ENCODE results near the gene CUZD1. TPM values are rescaled to one million over a fixed set of nuclear protein-coding genes. Genes with fewer than 3 reads are reported as not detected.

Gene CUZD1
- polyA plus RNA-seq, 1 donor from 2014 or later: not detected

GRCh38 chr10:122849090-122849489 is 3.4 kb upstream of the CUZD1 start:
- Histone ChIP-seq H3K27ac (ENCODE audit: low read length) (no peak overlapping the region), H3K9me2 (ENCODE audit: insufficient read depth, low read length) (no peaks in the 10 kb centered on the region), H3K27me3 (ENCODE audit: insufficient read depth, low read depth, low read length) (no peaks in the 10 kb centered on the region), H3K9me3 (ENCODE audit: low read length) (no peaks in the 10 kb centered on the region), H3K36me3 (ENCODE audit: insufficient read depth, low read length) (no peaks in the 10 kb centered on the region), H3K79me2 (replicated peaks; ENCODE audit: insufficient read depth, low read length) (no peaks in the 10 kb centered on the region), H3K4me2 (ENCODE audit: low read length) (no peak overlapping the region), H3K4me3 (ENCODE audit: low read length) (no peak overlapping the region), H4K20me1 (ENCODE audit: insufficient read depth) (no peaks in the 10 kb centered on the region), H3K9ac (ENCODE audit: low read length) (no peak overlapping the region), H3F3A (ENCODE audit: insufficient read depth, low read length, poor library complexity, severe bottlenecking) (no peaks in the 10 kb centered on the region), H2AFZ (ENCODE audit: low read depth, low read length) (no peak overlapping the region)
- TF ChIP-seq CTCF (IDR thresholded peaks at IDR 0.05; ENCODE audit: poor library complexity, severe bottlenecking) (no peak), REST (IDR thresholded peaks at IDR 0.05; ENCODE audit: borderline replicate concordance) (no peak), TAF1 (IDR thresholded peaks at IDR 0.05; ENCODE audit: low read depth) (no peak), EZH2 (IDR thresholded peaks at IDR 0.05; ENCODE audit: borderline replicate concordance, insufficient read depth, low read length, poor library complexity, severe bottlenecking) (no peak), MXI1 (conservative IDR thresholded peaks at IDR 0.05; ENCODE audit: poor library complexity, severe bottlenecking) (no peak), POLR2AphosphoS5 (IDR thresholded peaks at IDR 0.05) (no peak), EP300 (conservative IDR thresholded peaks at IDR 0.05; ENCODE audit: poor library complexity, severe bottlenecking) (no peak), SMC3 (conservative IDR thresholded peaks at IDR 0.05; ENCODE audit: poor library complexity) (no peak), RAD21 (conservative IDR thresholded peaks at IDR 0.05) (no peak)

GRCh38 chr10:122847782-122848604 is 2.3 kb upstream of the CUZD1 start:
- no peak overlapping the region for H2AFZ ChIP-seq (ENCODE audit: low read depth, low read length)
- no peaks in the 10 kb centered on the region for H3K27me3 ChIP-seq (ENCODE audit: insufficient read depth, low read depth, low read length)
- H4K20me1 ChIP-seq (ENCODE audit: insufficient read depth): no peaks in the 10 kb centered on the region
- H3K9me3 ChIP-seq (ENCODE audit: low read length): peaks cover under 1% of the 10 kb centered on the region
- no peak overlapping the region for H3K27ac ChIP-seq (ENCODE audit: low read length)
- H3K9me2 ChIP-seq (ENCODE audit: insufficient read depth, low read length): no peaks in the 10 kb centered on the region
- H3F3A ChIP-seq (ENCODE audit: insufficient read depth, low read length, poor library complexity, severe bottlenecking): no peaks in the 10 kb centered on the region
- H3K4me2 ChIP-seq (ENCODE audit: low read length): no peak overlapping the region
- no peak overlapping the region for H3K4me3 ChIP-seq (ENCODE audit: low read length)
- TF ChIP-seq TAF1 (IDR thresholded peaks at IDR 0.05; ENCODE audit: low read depth) (no peak), EZH2 (IDR thresholded peaks at IDR 0.05; ENCODE audit: borderline replicate concordance, insufficient read depth, low read length, poor library complexity, severe bottlenecking) (no peak), RAD21 (conservative IDR thresholded peaks at IDR 0.05) (no peak), CTCF (IDR thresholded peaks at IDR 0.05; ENCODE audit: poor library complexity, severe bottlenecking) (no peak), SMC3 (conservative IDR thresholded peaks at IDR 0.05; ENCODE audit: poor library complexity) (no peak), MXI1 (conservative IDR thresholded peaks at IDR 0.05; ENCODE audit: poor library complexity, severe bottlenecking) (no peak), REST (IDR thresholded peaks at IDR 0.05; ENCODE audit: borderline replicate concordance) (no peak), POLR2AphosphoS5 (IDR thresholded peaks at IDR 0.05) (no peak), EP300 (conservative IDR thresholded peaks at IDR 0.05; ENCODE audit: poor library complexity, severe bottlenecking) (no peak)
- no peaks in the 10 kb centered on the region for H3K36me3 ChIP-seq (ENCODE audit: insufficient read depth, low read length)
- H3K9ac ChIP-seq (ENCODE audit: low read length): no peak overlapping the region
- H3K79me2 ChIP-seq (replicated peaks; ENCODE audit: insufficient read depth, low read length): no peaks in the 10 kb centered on the region

All from neural cell (in vitro differentiated cells).